Skeletal muscle tissue (tissue), 4 donors: Measurements from ENCODE around the gene COL15A1. TPM values are rescaled to one million over a fixed set of nuclear protein-coding genes. Genes with fewer than 3 reads are reported as not detected.
A peak's percentile ranks its signal among the peaks of the same experiment; 100 is the strongest.

Source experiments
- H3K27ac ChIP-seq: one replicate; pipeline ENCODE4 v1.7.0; 2013; ENCODE audit warnings: mild to moderate bottlenecking, low read depth, low read length, inconsistent platforms
- H3K27me3 ChIP-seq, 3 donors: one replicate each; pipeline ENCODE4 v1.7.0; 2013; ENCODE audit warnings: low read length in 3 of 3; ENCODE audit not compliant: control insufficient read depth in 3 of 3, insufficient read depth in 3 of 3
- H3K36me3 ChIP-seq, 3 donors: one replicate each; pipeline ENCODE4 v1.7.0; 2013; ENCODE audit warnings: low read length in 3 of 3; ENCODE audit not compliant: control insufficient read depth in 3 of 3, insufficient read depth in 3 of 3
- H3K4me1 ChIP-seq, 3 donors: one replicate each; pipeline ENCODE4 v1.7.0; 2013; ENCODE audit warnings: low read length in 3 of 3, mild to moderate bottlenecking in 3 of 3; ENCODE audit not compliant: control insufficient read depth in 3 of 3, insufficient read depth in 3 of 3
- H3K4me3 ChIP-seq, 3 donors: one replicate each; pipeline ENCODE4 v1.7.0; 2013; ENCODE audit warnings: low read length in 3 of 3
- H3K9ac ChIP-seq, 3 donors: one replicate each; pipeline ENCODE4 v1.7.0; 2013; ENCODE audit warnings: low read length in 3 of 3, mild to moderate bottlenecking in 3 of 3, moderate library complexity in 2 of 3, low read depth in 1 of 3
- H3K9me3 ChIP-seq, 3 donors: one replicate each; pipeline ENCODE4 v1.7.0; 2013; ENCODE audit warnings: low read length in 3 of 3; ENCODE audit not compliant: control insufficient read depth in 3 of 3
- total RNA-seq: library from RNA; depleted of rRNA; stranded (reverse); fragments of >200 nt; gene quantifications from one replicate; pipeline ENCODE4 v1.2.3, GENCODE V29; 2014
- donor health status: Osteomylitis.

The COL15A1 gene
- total RNA-seq, 1 donor from 2014 or later, result 178 TPM

- Histone ChIP-seq H3K4me3 (no peak overlapping the region), H3K9me3 (no peaks in the 10 kb centered on the region), H3K4me1 (peaks cover 33 to 44% (median 36%) of the 10 kb centered on the region in 3 donors), H3K36me3 (no peaks in the 10 kb centered on the region), H3K9ac (no peak overlapping the region), H3K27me3 (no peaks in the 10 kb centered on the region), H3K27ac (no peak overlapping the region)
Observed at GRCh38 chr9:99112750-99113413, 169.2 kb downstream of the COL15A1 start.

DNA sequence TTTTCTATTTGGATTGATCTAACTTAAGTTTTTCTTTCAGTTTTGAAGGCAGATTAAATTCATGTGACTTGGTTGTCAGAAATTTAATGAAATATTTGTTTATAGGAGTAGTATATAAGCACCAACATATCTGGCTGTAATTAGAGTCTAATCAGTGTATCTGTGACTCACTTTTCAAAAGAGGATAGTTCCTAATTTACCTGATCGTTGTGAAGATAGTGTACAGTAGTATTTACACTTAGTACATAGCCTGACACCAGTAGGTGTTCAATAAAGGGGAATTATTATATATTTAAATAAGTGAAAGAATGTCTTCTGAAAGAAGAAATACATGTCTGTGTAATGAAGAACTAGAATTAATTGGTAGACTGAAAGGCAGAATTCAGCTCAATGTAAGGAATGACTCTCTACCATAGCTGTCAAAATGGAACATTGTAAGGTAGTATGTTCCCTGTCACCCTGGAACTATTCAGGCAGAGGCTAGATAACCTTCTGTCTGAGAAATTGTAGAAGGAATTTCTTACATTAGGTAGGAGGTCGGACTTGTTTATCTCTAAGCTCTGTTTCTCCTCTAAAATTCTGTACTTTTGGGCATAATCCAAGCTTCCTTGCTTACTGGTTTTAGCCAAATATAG, 169.8 kb downstream of the COL15A1 start:
- H3K36me3 ChIP-seq, result no peaks in the 10 kb centered on the region
- H3K4me1 ChIP-seq, result peaks cover 32 to 39% (median 33%) of the 10 kb centered on the region in 3 donors
- no peak overlapping the region for H3K4me3 ChIP-seq
- no peak overlapping the region for H3K27ac ChIP-seq
- no peaks in the 10 kb centered on the region for H3K27me3 ChIP-seq
- no peak overlapping the region for H3K9ac ChIP-seq
- no peaks in the 10 kb centered on the region for H3K9me3 ChIP-seq

- Histone ChIP-seq H3K36me3 (no peaks in the 10 kb centered on the region), H3K9me3 (no peaks in the 10 kb centered on the region), H3K27ac (no peak overlapping the region), H3K27me3 (no peaks in the 10 kb centered on the region), H3K9ac (no peak overlapping the region), H3K4me3 (no peak overlapping the region), H3K4me1 (peaks cover 32 to 39% (median 33%) of the 10 kb centered on the region in 3 donors)
Observed at GRCh38 chr9:99114049-99114440, 170.3 kb downstream of the COL15A1 start.

DNA sequence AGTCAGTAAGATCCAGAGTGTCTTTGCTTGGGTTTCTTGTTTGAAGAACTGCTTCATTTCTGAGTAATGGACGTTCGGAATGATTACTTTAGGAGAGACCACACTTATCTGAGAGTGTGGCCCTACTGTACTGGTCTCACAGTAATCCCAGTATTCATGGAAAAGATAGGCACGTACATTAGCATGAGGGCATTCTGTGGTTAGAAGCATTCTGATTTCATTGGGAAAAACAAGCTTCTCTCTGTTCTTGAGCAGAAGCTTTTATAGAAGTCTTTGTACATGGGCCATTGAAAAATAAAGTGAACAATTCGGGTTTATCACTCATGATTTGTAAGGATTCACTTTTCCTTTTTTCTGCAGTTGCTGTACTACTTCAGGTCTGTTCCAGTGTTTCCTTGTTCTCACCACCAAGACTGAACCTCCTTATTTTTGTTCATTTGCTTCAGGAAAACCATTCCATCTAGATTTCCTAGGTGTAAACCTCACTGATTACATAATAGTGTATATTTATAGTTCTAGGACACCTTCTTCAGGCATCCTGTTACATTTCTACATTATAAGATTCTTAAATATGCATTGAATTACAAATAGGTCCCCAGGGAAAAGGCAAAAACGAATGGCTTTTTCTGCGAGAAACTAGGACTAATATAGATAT, 171.3 kb downstream of the COL15A1 start:
- no peaks in the 10 kb centered on the region for H3K36me3 ChIP-seq
- peak overlapping the region; percentile 51 for H3K27ac ChIP-seq
- H3K9ac ChIP-seq, result no peak overlapping the region
- H3K4me3 ChIP-seq, result no peak overlapping the region
- no peaks in the 10 kb centered on the region for H3K27me3 ChIP-seq
- peaks cover 30 to 39% (median 32%) of the 10 kb centered on the region in 3 donors for H3K4me1 ChIP-seq
- H3K9me3 ChIP-seq, result no peaks in the 10 kb centered on the region

DNA sequence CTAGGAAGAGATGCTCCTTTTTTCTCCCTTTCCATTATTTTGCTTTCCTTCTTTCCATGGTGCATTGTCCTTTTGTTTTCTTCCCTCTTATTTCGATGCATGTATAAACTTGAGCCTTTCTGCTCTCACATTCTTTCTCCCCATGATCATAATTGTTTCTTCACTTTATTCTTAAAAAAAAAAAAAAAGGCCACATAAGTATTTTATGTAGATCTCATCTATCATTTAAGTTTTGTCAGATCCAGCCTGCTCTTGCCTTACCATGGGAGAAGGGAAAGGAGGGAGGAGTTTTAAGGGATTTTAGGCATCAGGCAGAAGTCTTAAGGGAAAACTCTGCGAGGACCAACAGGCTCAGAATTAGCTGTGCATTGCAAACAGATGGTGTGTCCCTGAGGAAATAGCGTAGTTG, 172.3 kb downstream of the COL15A1 start:
- no peaks in the 10 kb centered on the region for H3K36me3 ChIP-seq
- H3K4me3 ChIP-seq, result no peak overlapping the region
- H3K27me3 ChIP-seq, result no peaks in the 10 kb centered on the region
- no peak overlapping the region for H3K27ac ChIP-seq
- H3K4me1 ChIP-seq, result peaks cover 32 to 45% (median 32%) of the 10 kb centered on the region in 3 donors
- no peak overlapping the region for H3K9ac ChIP-seq
- no peaks in the 10 kb centered on the region for H3K9me3 ChIP-seq

DNA sequence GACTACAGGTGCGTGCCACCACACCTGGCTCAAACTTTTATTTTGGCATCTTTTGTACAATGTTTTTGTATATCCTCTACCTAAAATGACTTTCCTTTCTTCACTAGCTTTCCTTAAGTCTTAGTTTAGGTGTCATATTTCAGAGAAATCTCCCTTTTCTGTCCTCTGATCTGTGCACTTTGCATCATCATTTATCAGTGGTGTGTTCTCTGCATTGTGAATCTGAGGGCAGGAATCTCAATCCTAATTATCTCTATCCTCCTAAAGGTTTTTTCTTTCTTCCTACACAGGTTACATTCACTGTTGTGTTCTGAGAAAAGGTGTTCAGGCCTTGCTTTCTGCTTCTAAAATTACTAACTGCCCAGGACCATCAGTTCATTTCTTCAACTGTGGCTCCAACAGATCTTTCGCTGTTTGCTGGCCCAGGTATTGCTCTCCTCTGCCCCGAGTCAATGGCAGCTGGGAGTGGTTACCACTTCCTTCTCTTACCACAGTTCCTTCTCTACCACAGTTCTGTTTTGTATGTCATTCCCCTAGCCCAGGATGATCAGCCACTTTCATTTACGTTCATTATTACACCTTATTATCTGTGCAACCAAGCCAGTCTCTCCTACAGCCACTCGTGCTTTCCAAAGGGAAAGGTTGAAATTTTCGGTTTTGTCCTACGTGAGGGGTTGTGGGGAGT, 175.2 kb downstream of the COL15A1 start:
- Histone ChIP-seq H3K27me3 (no peaks in the 10 kb centered on the region), H3K36me3 (no peaks in the 10 kb centered on the region), H3K9me3 (no peaks in the 10 kb centered on the region), H3K9ac (no peak overlapping the region), H3K4me1 (peaks cover 21 to 31% (median 28%) of the 10 kb centered on the region in 3 donors), H3K4me3 (no peak overlapping the region), H3K27ac (no peak overlapping the region)

DNA sequence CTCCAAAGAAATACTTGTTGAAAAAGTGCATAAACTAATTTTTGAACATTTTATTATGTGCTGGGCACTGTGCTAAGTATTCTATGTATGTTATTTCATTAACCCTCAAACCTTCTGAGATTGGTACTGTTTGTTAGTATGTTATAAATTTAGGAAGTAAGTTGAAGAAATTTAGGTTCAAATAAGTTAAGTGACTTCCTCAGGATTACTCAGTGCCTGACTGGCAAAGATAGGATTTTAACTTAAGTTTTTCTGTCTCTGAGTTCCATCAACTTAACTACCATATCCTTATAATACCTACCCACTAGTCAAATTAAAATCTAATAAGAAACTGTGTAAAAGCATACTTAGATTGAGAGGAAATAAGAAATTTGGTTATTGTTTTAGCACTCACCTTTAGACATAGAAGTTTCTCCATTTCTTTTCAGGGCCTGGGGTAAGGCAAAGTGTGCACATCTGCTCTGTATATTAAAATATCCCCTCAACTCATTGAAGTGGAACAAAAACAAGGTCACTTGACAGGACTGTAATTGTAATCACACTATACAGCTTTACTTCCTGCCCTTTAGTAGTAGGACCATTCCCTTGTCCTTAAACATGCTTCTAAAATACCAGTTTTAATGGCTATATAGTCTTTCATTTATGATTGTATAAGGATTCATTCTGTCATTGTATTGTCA, 176.4 kb downstream of the COL15A1 start:
- Histone ChIP-seq H3K27ac (no peak overlapping the region), H3K27me3 (no peaks in the 10 kb centered on the region), H3K4me1 (peaks cover 11 to 20% (median 16%) of the 10 kb centered on the region in 3 donors), H3K36me3 (no peaks in the 10 kb centered on the region), H3K9me3 (no peaks in the 10 kb centered on the region), H3K4me3 (no peak overlapping the region), H3K9ac (no peak overlapping the region)

Other genes starting within 250 kb of the COL15A1 start
- gene GABBR2, start 235.0 kb upstream of the COL15A1 start, total RNA-seq, result under 0.01 TPM
- gene ANKS6, start 147.4 kb upstream of the COL15A1 start, total RNA-seq, result 5.2 TPM
- gene GALNT12, start 136.2 kb upstream of the COL15A1 start, total RNA-seq, result 1.6 TPM
- gene TGFBR1, start 161.2 kb downstream of the COL15A1 start, total RNA-seq, result 38.1 TPM